PC-9 (cell line): ENCODE results near the gene PCDHGA8. TPM values are rescaled to one million over a fixed set of nuclear protein-coding genes. Genes with fewer than 3 reads are reported as not detected.
"Not testable (repeated sequence)": the region's sequence is repeated elsewhere in the genome, so short reads cannot be mapped to it uniquely, and the experiment has no call there.

Experiments used
- BruUV-seq: library from RNA; stranded (reverse); fragments of 400-500 nt; replicated peaks from 2 replicates; lab custom pipeline; 2021; lab: Mats Ljungman, UMichigan
- CTCF ChIA-PET: fragments of 300-600 bp; sonication (Branson Sonifier 250); formaldehyde crosslinking; loops from one replicate; lab custom pipeline; 2022; ENCODE audit warnings: antibody characterized with exemption; lab: Charles Lee
- POLR2A ChIA-PET: fragments of 300-600 bp; sonication (Branson Sonifier 250); formaldehyde crosslinking; loops from one replicate; lab custom pipeline; 2022; ENCODE audit warnings: antibody characterized with exemption; ENCODE audit not compliant: unreplicated experiment; lab: Charles Lee
- DNase-seq, 2 experiments: peaks; one replicate each; pipeline versions ENCODE4 v3.0.0 to v3.0.0-alpha.2; 2015 to 2022; ENCODE audit warnings: mixed read lengths in 1 of 2
- H2AFZ ChIP-seq: fragments of 200-600 bp; sonication (generic); 2 replicates; pipeline ENCODE4 v1.8.1; 2017; ENCODE audit warnings: antibody characterized with exemption
- H3F3A ChIP-seq: fragments of 200-600 bp; sonication (generic); 2 replicates; pipeline ENCODE4 v1.8.1; 2017; ENCODE audit warnings: antibody characterized with exemption, mild to moderate bottlenecking, low read depth; ENCODE audit not compliant: insufficient read depth
- H3K27ac ChIP-seq: fragments of 200-600 bp; sonication (generic); 2 replicates; pipeline ENCODE4 v1.6.1; 2016; ENCODE audit warnings: mixed run types
- H3K27me3 ChIP-seq: fragments of 200-600 bp; sonication (generic); 2 replicates; pipeline ENCODE4 v1.6.1; 2016; ENCODE audit warnings: low read depth, mixed run types; ENCODE audit not compliant: insufficient read depth
- H3K36me3 ChIP-seq: fragments of 200-600 bp; sonication (generic); 2 replicates; pipeline ENCODE4 v1.6.1; 2016; ENCODE audit warnings: low read depth, mixed run types
- H3K4me1 ChIP-seq: fragments of 200-600 bp; sonication (generic); replicated peaks from 2 replicates; pipeline ENCODE4 v1.6.1; 2016; ENCODE audit warnings: mixed run types; ENCODE audit not compliant: insufficient read depth
- H3K4me2 ChIP-seq: fragments of 200-600 bp; sonication (generic); 2 replicates; pipeline ENCODE4 v1.6.1; 2017; ENCODE audit warnings: mixed run types
- H3K4me3 ChIP-seq: fragments of 200-600 bp; sonication (generic); 2 replicates; pipeline ENCODE4 v1.6.1; 2016; ENCODE audit warnings: mixed run types
- H3K79me2 ChIP-seq: fragments of 200-600 bp; sonication (generic); 2 replicates; pipeline ENCODE4 v1.6.1; 2017; ENCODE audit warnings: low read depth, mixed run types
- H3K9me2 ChIP-seq: fragments of 200-600 bp; sonication (generic); 2 replicates; pipeline ENCODE4 v1.8.1; 2017; ENCODE audit warnings: mild to moderate bottlenecking; ENCODE audit not compliant: insufficient read depth
- H3K9me3 ChIP-seq: fragments of 200-600 bp; sonication (generic); 2 replicates; pipeline ENCODE4 v1.8.1; 2016; ENCODE audit warnings: low read depth; ENCODE audit not compliant: insufficient read depth
- H4K20me1 ChIP-seq: fragments of 200-600 bp; sonication (generic); 2 replicates; pipeline ENCODE4 v1.8.1; 2017; ENCODE audit not compliant: insufficient read depth
- EZH2 ChIP-seq: fragments of 200-600 bp; sonication (generic); IDR thresholded peaks from 2 replicates; pipeline ENCODE4 v1.8.0; 2017; ENCODE audit warnings: antibody characterized with exemption, low read depth
- intact Hi-C: fragments of 100-400 bp; cut with micrococcal nuclease; formaldehyde crosslinking; loops from one replicate; pipeline ENCODE4 v1.10.0; 2022; ENCODE audit not compliant: unreplicated experiment
- total RNA-seq: library from RNA; stranded (reverse); gene quantifications from 2 replicates; pipeline ENCODE4 v1.2.3, GENCODE V29; 2021
- TF ChIP-seq, protein P1 (sequence below): fragments of 200-600 bp; sonication (generic); conservative IDR thresholded peaks from 2 replicates; pipeline ENCODE4 v1.6.1; 2017; ENCODE audit warnings: mixed run types, antibody characterized with exemption, mild to moderate bottlenecking, moderate library complexity

Gene PCDHGA8
- total RNA-seq, 1 experiment from 2014 or later = not detected

DNA sequence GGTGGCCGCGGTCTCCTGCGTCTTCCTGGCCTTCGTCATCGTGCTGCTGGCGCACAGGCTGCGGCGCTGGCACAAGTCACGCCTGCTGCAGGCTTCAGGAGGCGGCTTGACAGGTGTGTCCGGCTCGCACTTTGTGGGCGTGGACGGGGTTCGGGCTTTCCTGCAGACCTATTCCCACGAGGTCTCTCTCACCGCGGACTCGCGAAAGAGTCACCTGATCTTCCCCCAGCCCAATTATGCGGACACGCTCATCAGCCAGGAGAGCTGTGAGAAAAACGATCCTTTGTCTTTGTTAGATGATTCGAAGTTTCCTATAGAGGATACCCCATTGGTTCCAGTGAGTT is 22.8 kb downstream of the PCDHGA8 start:
- BruUV-seq, POLR2A ChIA-PET, CTCF ChIA-PET: not testable (repeated sequence)

DNA sequence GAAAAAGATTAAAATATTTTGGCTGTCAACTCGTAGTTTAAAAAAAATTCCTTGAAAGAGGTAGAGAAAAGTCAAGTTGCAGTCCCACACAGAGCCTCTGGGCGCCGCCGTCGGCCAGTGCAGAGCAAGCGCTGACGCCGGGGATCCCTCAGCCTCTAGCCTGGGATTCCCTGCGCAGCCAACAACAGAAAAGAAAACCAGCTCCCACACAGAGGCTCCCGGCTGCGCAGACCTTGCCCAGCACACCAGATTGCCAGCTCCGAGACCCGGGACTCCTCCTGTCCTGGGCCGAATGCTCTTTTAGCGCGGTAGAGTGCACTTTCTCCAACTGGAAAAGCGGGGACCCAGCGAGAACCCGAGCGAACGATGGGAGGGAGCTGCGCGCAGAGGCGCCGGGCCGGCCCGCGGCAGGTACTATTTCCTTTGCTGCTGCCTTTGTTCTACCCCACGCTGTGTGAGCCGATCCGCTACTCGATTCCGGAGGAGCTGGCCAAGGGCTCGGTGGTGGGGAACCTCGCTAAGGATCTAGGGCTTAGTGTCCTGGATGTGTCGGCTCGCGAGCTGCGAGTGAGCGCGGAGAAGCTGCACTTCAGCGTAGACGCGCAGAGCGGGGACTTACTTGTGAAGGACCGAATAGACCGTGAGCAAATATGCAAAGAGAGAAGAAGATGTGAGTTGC is 25.2 kb downstream of the PCDHGA8 start, which contains the start of gene PCDHGB7:
TSS of gene PCDHGB7 (plus strand) at position 184 of the 679 bp plus-strand sequence. CDS start at position 367, 183 bp downstream.
- not testable (repeated sequence) for H3K9me3 ChIP-seq, H2AFZ ChIP-seq

More for the DNA sequence above, 22.8 kb downstream of the PCDHGA8 start:
- H3K9me3 ChIP-seq, H3K9me2 ChIP-seq, H3K4me1 ChIP-seq, H3K27ac ChIP-seq, H3K36me3 ChIP-seq, H3K4me2 ChIP-seq, H3K79me2 ChIP-seq, H3K27me3 ChIP-seq, H4K20me1 ChIP-seq, H3K4me3 ChIP-seq, H3F3A ChIP-seq, H2AFZ ChIP-seq, DNase-seq: not testable (repeated sequence)
- intact Hi-C loops = loop anchor here (10.0 kb wide), 1 partner anchor 90 kb away; the partner anchor contains the start of gene TAF7

GRCh38 chr5:141419074-141419880 is 26.8 kb downstream of the PCDHGA8 start:
- H3K9me3 ChIP-seq = no peaks in the 10 kb centered on the region
- no TSS peak for BruUV-seq
- H3K4me1 ChIP-seq = no peaks in the 10 kb centered on the region
- H3K27ac ChIP-seq = no peak overlapping the region
- TF ChIP-seq, protein P1, sequence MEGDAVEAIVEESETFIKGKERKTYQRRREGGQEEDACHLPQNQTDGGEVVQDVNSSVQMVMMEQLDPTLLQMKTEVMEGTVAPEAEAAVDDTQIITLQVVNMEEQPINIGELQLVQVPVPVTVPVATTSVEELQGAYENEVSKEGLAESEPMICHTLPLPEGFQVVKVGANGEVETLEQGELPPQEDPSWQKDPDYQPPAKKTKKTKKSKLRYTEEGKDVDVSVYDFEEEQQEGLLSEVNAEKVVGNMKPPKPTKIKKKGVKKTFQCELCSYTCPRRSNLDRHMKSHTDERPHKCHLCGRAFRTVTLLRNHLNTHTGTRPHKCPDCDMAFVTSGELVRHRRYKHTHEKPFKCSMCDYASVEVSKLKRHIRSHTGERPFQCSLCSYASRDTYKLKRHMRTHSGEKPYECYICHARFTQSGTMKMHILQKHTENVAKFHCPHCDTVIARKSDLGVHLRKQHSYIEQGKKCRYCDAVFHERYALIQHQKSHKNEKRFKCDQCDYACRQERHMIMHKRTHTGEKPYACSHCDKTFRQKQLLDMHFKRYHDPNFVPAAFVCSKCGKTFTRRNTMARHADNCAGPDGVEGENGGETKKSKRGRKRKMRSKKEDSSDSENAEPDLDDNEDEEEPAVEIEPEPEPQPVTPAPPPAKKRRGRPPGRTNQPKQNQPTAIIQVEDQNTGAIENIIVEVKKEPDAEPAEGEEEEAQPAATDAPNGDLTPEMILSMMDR = no peak
- TF ChIP-seq EZH2 = no peak
- POLR2A ChIA-PET = no interaction called here
- no peaks in the 10 kb centered on the region for H3K79me2 ChIP-seq
- H3K27me3 ChIP-seq = peaks cover 10% of the 10 kb centered on the region; the same call in 1 of the 2 replicates
- intact Hi-C loops = loop anchor here (10.0 kb wide), 1 partner anchor 94 kb away; the partner anchor contains the start of gene TAF7
- H3K9me2 ChIP-seq = no peaks in the 10 kb centered on the region
- no peak overlapping the region for H2AFZ ChIP-seq
- DNase-seq = no peak
- no peaks in the 10 kb centered on the region for H3F3A ChIP-seq
- H3K4me3 ChIP-seq = no peak overlapping the region
- no peak overlapping the region for H3K4me2 ChIP-seq
- CTCF ChIA-PET = no interaction called here
- no peaks in the 10 kb centered on the region for H4K20me1 ChIP-seq
- no peaks in the 10 kb centered on the region for H3K36me3 ChIP-seq

More for the DNA sequence above, 25.2 kb downstream of the PCDHGA8 start, which contains the start of gene PCDHGB7:
- CTCF ChIA-PET = interaction anchor here (1.0 to 1.3 kb wide), 2 partner anchors 11 to 146 kb away, joined by 3 to 7 read pairs; no protein-coding TSS in a partner anchor
- POLR2A ChIA-PET, H3K27me3 ChIP-seq, H3K27ac ChIP-seq, H3K36me3 ChIP-seq, H3K4me3 ChIP-seq, H3F3A ChIP-seq, BruUV-seq, H3K9me2 ChIP-seq, H4K20me1 ChIP-seq, H3K4me1 ChIP-seq, H3K4me2 ChIP-seq, H3K79me2 ChIP-seq: not testable (repeated sequence)
- intact Hi-C loops = loop anchor here (1.0 to 10.0 kb wide), 2 partner anchors 93 to 147 kb away; partner anchors contain the start of gene TAF7
- DNase-seq = peak in 1 of 2 experiments; percentile 67
- TF ChIP-seq, protein P1 = peak; percentile 73
